Measurements from ENCODE around the gene LRRC14B. TPM values are rescaled to one million over a fixed set of nuclear protein-coding genes. Genes with fewer than 3 reads are reported as not detected.

LRRC14B gene
- total and polyA plus RNA-seq, 2 of the 13 experiments (the other 11 are each of a cell fraction or from before 2014, with no cell fraction given) = not detected

DNA sequence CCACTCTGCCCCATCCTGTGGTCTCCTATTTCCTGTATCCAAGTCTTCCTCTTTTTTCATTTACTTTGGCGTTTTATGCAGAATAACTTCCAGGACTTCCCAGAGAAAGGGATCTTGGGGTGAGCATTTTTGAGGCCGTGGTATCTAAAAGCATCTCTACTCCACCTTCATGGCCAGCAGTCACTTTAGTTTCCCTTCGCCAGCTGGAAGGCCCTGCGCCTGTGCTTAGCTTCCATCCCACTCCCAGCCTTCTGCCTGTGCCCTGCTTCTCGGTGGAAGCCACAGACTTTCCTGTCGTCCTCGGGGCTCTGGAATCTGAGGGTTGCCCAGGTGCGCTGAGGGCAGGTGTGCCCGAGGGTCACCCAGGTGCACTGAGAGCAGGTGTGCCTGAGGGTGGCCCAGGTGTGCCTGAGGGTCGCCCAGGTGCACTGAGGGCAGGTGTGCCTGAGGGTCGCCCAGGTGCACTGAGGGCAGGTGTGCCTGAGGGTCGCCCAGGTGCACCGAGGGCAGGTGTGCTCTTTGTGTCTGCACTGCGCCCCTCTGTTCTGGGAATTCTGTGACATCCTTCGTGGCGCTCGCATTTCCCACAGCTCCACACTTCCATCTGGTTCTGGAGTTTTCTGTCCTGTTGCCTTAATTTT, 32.4 kb upstream of the LRRC14B start:
- in situ Hi-C loops (cut with HindIII; ENCODE audit: extremely low pct_ligation_motif_present, low pct_unique_long_range_greater_than_20kb) (no loop called here), intact Hi-C loops (cut with micrococcal nuclease; ENCODE audit: unreplicated experiment) (no loop called here)
- Histone ChIP-seq H3K27me3 (ENCODE audit: control insufficient read depth in 1 of 2, insufficient read depth in 2 of 2, low read length in 2 of 2) (peaks cover 13 to 72% of the 10 kb centered on the region in 2 experiments), H3K4me3 (replicated peaks in 1 of 3; ENCODE audit: insufficient read depth in 1 of 3, low read depth in 2 of 3, low read length in 3 of 3) (no peak overlapping the region), H3K27ac (ENCODE audit: extremely low read length, insufficient read depth, low read length) (no peak overlapping the region), H3K36me3 (replicated peaks in 1 of 2; ENCODE audit: control insufficient read depth in 1 of 2, insufficient read depth in 2 of 2, low read length in 2 of 2) (no peaks in the 10 kb centered on the region), H3K4me2 (ENCODE audit: low read depth, low read length) (no peak overlapping the region), H3K9ac (ENCODE audit: insufficient read depth, low read depth, low read length) (no peak overlapping the region), H3K79me2 (ENCODE audit: insufficient read depth, low read length) (no peaks in the 10 kb centered on the region), H3K4me1 (ENCODE audit: insufficient read depth, low read length) (no peaks in the 10 kb centered on the region), H4K20me1 (ENCODE audit: insufficient read depth, low read length) (no peaks in the 10 kb centered on the region), H3K9me3 (ENCODE audit: low read length) (no peaks in the 10 kb centered on the region), H2AFZ (ENCODE audit: low read length) (no peak overlapping the region)
- TF ChIP-seq TBX3 (IDR thresholded peaks at IDR 0.05; ENCODE audit: borderline replicate concordance) (no peak), ZNF234 (CRISPR knock-in tag; conservative IDR thresholded peaks at IDR 0.05) (no peak)
- ATAC-seq = no peak
- ChIA-PET CTCF (ENCODE audit: low intra/inter-chr PET ratio, low total read pairs) (no interaction called here), POLR2A (no interaction called here)
- no peak for DNase-seq (ENCODE audit: low spot score)
- BruUV-seq (replicated peaks) = no TSS peak
- no peak for FAIRE-seq
- 15% methylated on average over 11 of the region's 17 CpGs for WGBS (ENCODE audit: low lambda C conversion rate)

DNA sequence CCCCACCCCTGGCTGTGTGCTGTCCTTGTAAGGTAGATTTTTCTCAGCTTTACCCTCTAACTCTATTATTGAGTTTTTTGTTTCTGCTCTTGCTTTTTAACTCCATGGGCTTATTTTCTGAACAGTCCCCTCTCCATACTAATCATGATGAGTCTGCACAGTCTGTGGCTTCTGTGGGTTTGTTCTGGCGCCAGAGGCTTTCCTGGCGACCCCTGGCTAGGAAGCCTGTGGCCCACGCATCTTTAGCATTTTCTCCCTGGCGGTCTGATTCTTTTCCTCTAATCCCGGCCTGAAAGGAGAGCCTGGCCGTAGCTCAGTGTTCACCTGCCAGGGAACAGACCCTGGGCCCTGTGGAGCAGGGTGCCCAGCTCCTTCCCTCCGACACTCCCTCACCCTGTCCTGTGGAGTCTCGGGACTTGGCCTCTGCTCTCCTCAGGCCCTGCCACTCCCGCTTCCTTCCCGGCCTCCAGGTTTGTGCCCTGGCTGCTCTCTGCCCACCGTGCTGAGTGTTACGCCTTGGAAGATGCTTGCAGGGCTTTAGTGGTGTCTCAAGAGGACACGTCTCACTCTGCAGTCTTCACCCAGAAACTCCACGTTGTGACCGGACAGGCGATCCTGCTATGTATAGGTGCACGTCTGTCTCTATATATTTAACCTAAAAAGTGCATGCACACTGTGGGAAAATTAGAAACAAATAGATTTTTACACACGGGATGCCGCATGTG, 31.7 kb upstream of the LRRC14B start:
- no TSS peak for BruUV-seq (replicated peaks)
- ChIA-PET POLR2A (no interaction called here), CTCF (ENCODE audit: low intra/inter-chr PET ratio, low total read pairs) (no interaction called here)
- Histone ChIP-seq H3K9me3 (ENCODE audit: low read length) (no peaks in the 10 kb centered on the region), H3K4me3 (replicated peaks in 1 of 3; ENCODE audit: insufficient read depth in 1 of 3, low read depth in 2 of 3, low read length in 3 of 3) (no peak overlapping the region), H3K27me3 (ENCODE audit: control insufficient read depth in 1 of 2, insufficient read depth in 2 of 2, low read length in 2 of 2) (peaks cover 13 to 69% of the 10 kb centered on the region in 2 experiments), H3K79me2 (ENCODE audit: insufficient read depth, low read length) (no peaks in the 10 kb centered on the region), H3K9ac (ENCODE audit: insufficient read depth, low read depth, low read length) (no peak overlapping the region), H3K27ac (ENCODE audit: extremely low read length, insufficient read depth, low read length) (no peak overlapping the region), H3K36me3 (replicated peaks in 1 of 2; ENCODE audit: control insufficient read depth in 1 of 2, insufficient read depth in 2 of 2, low read length in 2 of 2) (no peaks in the 10 kb centered on the region), H2AFZ (ENCODE audit: low read length) (no peak overlapping the region), H4K20me1 (ENCODE audit: insufficient read depth, low read length) (no peaks in the 10 kb centered on the region), H3K4me2 (ENCODE audit: low read depth, low read length) (no peak overlapping the region), H3K4me1 (ENCODE audit: insufficient read depth, low read length) (no peaks in the 10 kb centered on the region)
- DNase-seq (ENCODE audit: low spot score) (no peak), ATAC-seq (no peak), FAIRE-seq (no peak)
- WGBS (ENCODE audit: low lambda C conversion rate) = 14% methylated on average over 18 of the region's 19 CpGs
- intact Hi-C loops (cut with micrococcal nuclease; ENCODE audit: unreplicated experiment) (no loop called here), in situ Hi-C loops (cut with HindIII; ENCODE audit: extremely low pct_ligation_motif_present, low pct_unique_long_range_greater_than_20kb) (no loop called here)
- TF ChIP-seq PTBP1 (IDR thresholded peaks at IDR 0.05; ENCODE audit: low read depth, low read length, poor library complexity, severe bottlenecking) (no peak), ZNF703 (CRISPR knock-in tag; IDR thresholded peaks at IDR 0.05; ENCODE audit: borderline replicate concordance) (no peak), ZNF746 (CRISPR knock-in tag; IDR thresholded peaks at IDR 0.05) (no peak), CHD4 (IDR thresholded peaks at IDR 0.05; ENCODE audit: borderline replicate concordance, low read length) (no peak), SETDB1 (CRISPR knock-in tag; IDR thresholded peaks at IDR 0.05; ENCODE audit: borderline replicate concordance) (no peak), REPIN1 (CRISPR knock-in tag; IDR thresholded peaks at IDR 0.05; ENCODE audit: borderline replicate concordance, low read depth) (no peak), ATF2 (CRISPR knock-in tag; IDR thresholded peaks at IDR 0.05) (no peak), ZFP90 (CRISPR knock-in tag; IDR thresholded peaks at IDR 0.05; ENCODE audit: borderline replicate concordance) (no peak), ZNF597 (CRISPR knock-in tag; IDR thresholded peaks at IDR 0.05) (no peak), ZNF335 (CRISPR knock-in tag; IDR thresholded peaks at IDR 0.05) (no peak), ZNF740 (CRISPR knock-in tag; IDR thresholded peaks at IDR 0.05) (no peak), ZNF124 (CRISPR knock-in tag; IDR thresholded peaks at IDR 0.05) (no peak)
